RWPE2 (cell line): ENCODE results near the gene RAB15.

Source experiments
- ATAC-seq: fragments of 200-7000 bp; cut with Tn5 transposase; 3 replicates; pipeline ENCODE4 v1.9.1; 2021; ENCODE audit warnings: low read depth
- DNase-seq: peaks from one replicate; pipeline ENCODE4 v3.0.0-alpha.2; 2020; ENCODE audit warnings: low spot score
- H3K27ac ChIP-seq: fragments of 450-650 bp; 2 replicates; pipeline ENCODE4 v1.5.1; 2017; ENCODE audit warnings: mild to moderate bottlenecking; ENCODE audit not compliant: poor library complexity, severe bottlenecking
- H3K27me3 ChIP-seq: fragments of 250-450 bp; sonication (Bioruptor Pico); 2 replicates; pipeline ENCODE4 v1.5.1; 2021; ENCODE audit warnings: mild to moderate bottlenecking, moderate library complexity; ENCODE audit not compliant: insufficient read depth, poor library complexity, severe bottlenecking
- H3K36me3 ChIP-seq: fragments of 250-450 bp; sonication (Bioruptor Pico); 2 replicates; pipeline ENCODE4 v1.5.1; 2020; ENCODE audit warnings: low read depth, mild to moderate bottlenecking, moderate library complexity
- H3K4me1 ChIP-seq: fragments of 250-450 bp; sonication (Bioruptor Pico); 2 replicates; pipeline ENCODE4 v1.5.1; 2021; ENCODE audit warnings: mild to moderate bottlenecking, moderate library complexity; ENCODE audit not compliant: insufficient read depth, poor library complexity, severe bottlenecking
- H3K4me3 ChIP-seq: fragments of 250-450 bp; sonication (Bioruptor Pico); 2 replicates; pipeline ENCODE4 v1.5.1; 2021; ENCODE audit warnings: mild to moderate bottlenecking, moderate library complexity; ENCODE audit not compliant: severe bottlenecking
- H3K9me3 ChIP-seq: fragments of 250-450 bp; sonication (Bioruptor Pico); 2 replicates; pipeline ENCODE4 v1.5.1; 2021; ENCODE audit warnings: mild to moderate bottlenecking, moderate library complexity; ENCODE audit not compliant: severe bottlenecking
- TF ChIP-seq, protein P1 (sequence below): fragments of 450-650 bp; IDR thresholded peaks from one replicate; pipeline ENCODE4 v1.5.1; 2017; ENCODE audit warnings: mild to moderate bottlenecking, moderate library complexity; ENCODE audit not compliant: poor library complexity, severe bottlenecking

The RAB15 gene

DNA sequence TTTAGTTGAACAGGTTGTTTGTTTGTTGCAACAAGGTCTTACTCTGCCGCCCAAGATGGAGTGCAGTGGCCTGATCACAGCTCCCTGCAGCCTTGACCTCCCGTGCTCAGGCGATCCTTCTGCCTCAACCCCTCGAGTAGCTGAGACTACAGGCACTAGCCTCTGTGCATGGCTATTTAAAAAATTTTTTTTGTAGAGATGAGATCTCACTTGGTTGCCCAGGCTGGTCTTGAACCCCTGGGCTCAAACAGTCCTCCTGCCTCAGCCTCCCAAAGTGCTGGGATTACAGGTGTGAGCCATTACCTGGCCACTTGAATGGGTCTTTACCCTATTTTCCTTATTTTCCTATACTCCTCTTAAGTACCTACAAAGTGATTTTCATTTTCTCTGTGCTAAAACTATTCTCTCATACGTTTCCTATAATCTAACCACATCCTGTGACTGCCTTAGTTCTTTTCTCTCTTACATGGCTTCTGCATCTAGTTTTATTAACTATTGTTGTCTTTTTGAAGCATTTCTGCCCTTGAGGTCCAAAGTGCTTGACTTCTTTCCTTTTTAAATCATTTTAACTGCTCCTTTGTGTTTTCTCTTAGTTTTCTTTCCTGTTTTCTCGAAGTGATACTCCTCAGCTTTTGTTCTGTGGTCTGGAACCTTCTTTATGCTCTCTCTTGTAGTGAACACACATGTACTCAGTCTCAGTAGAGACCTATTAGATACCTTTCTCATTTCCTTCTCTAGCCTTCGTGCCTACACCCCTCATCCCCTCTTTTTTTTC is 43.7 kb downstream of the RAB15 start:
- no peak for ATAC-seq
- Histone ChIP-seq H3K4me3 (no peak overlapping the region), H3K27ac (no peak overlapping the region)

DNA sequence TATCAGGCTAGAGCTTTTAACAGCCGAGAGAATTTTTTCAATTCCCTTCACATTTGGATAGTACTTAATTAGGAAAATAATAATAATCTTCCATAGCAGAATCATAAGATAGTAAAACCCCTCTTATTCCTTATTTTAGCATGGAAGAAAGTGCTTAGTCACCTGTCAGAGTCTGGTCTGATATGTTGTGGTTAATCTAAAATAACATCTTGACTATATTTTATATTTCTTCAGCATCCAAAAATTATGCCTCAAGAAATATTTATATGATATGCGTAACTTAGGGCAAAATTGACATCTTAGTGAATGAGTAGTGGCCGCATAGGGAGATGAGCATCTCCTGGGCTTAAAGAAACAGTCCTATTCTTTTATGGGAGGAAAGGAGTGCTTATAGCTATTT is 45.1 kb downstream of the RAB15 start:
- TF ChIP-seq, protein P1, sequence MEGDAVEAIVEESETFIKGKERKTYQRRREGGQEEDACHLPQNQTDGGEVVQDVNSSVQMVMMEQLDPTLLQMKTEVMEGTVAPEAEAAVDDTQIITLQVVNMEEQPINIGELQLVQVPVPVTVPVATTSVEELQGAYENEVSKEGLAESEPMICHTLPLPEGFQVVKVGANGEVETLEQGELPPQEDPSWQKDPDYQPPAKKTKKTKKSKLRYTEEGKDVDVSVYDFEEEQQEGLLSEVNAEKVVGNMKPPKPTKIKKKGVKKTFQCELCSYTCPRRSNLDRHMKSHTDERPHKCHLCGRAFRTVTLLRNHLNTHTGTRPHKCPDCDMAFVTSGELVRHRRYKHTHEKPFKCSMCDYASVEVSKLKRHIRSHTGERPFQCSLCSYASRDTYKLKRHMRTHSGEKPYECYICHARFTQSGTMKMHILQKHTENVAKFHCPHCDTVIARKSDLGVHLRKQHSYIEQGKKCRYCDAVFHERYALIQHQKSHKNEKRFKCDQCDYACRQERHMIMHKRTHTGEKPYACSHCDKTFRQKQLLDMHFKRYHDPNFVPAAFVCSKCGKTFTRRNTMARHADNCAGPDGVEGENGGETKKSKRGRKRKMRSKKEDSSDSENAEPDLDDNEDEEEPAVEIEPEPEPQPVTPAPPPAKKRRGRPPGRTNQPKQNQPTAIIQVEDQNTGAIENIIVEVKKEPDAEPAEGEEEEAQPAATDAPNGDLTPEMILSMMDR, result no peak
- no peak for ATAC-seq
- H3K27me3 ChIP-seq, result no peaks in the 10 kb centered on the region
- H3K9me3 ChIP-seq, result no peaks in the 10 kb centered on the region
- peaks cover 87% of the 10 kb centered on the region for H3K36me3 ChIP-seq
- no peaks in the 10 kb centered on the region for H3K4me1 ChIP-seq
- no peak overlapping the region for H3K4me3 ChIP-seq
- H3K27ac ChIP-seq, result no peak overlapping the region
- no peak for DNase-seq

More for the DNA sequence above, 43.7 kb downstream of the RAB15 start:
- peaks cover 92% of the 10 kb centered on the region for H3K36me3 ChIP-seq
- DNase-seq, result no peak
- no peaks in the 10 kb centered on the region for H3K27me3 ChIP-seq
- TF ChIP-seq, protein P1, result no peak
- no peaks in the 10 kb centered on the region for H3K4me1 ChIP-seq
- no peaks in the 10 kb centered on the region for H3K9me3 ChIP-seq

DNA sequence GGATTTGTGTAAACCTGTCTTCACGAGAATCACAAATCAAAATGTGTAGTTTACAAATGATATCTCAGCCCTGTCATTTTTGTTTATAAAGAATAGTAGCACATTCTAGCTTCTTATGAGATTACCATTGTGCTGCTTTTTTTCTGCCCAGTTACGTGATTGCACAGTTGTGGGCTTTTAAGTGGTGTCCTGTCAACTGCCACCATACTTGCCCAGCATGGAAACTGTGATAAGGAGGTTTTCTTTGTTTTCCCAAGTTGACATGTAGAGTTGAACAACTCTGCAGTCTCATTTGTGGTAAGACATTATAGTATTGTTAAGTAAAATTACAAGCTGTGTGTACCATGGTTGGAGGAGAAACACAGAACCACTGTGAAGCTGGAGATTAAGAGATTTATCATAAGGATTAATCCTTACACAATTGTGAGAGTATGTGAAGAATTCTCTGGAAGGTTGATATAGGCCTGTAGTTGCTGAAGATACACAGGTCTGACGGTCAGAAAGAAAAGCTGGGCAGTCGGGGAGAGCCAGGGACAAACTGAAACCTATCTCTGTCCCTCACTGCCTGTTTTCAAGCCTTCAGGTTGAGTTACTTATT is 45.6 kb downstream of the RAB15 start:
- H3K36me3 ChIP-seq, result peaks cover 85% of the 10 kb centered on the region
- no peak overlapping the region for H3K27ac ChIP-seq
- no peaks in the 10 kb centered on the region for H3K9me3 ChIP-seq
- DNase-seq (no peak), ATAC-seq (no peak)
- TF ChIP-seq, protein P1, result no peak
- no peak overlapping the region for H3K4me3 ChIP-seq
- H3K27me3 ChIP-seq, result no peaks in the 10 kb centered on the region
- H3K4me1 ChIP-seq, result no peaks in the 10 kb centered on the region

DNA sequence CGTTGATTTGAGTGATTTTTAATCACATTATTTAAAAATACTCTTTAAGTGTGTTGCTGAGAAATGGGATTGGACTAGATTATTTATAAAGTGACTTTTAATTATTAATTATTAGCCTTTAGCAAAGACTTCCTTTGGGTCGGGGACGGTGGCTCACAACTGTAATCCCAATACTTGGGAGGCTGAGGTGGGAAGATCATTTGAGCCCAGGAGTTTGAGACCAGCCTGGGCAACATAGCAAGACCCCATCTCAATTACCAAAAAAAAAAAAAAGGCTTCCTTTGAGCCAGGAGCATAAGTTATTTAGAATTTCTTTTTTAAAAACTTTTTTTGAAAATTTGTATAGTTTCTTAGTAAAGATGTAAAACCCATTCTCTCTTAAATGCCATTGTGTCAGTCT is 49.1 kb downstream of the RAB15 start:
- no peak for ATAC-seq

More for the DNA sequence above, 49.1 kb downstream of the RAB15 start:
- Histone ChIP-seq H3K36me3 (peaks cover 74% of the 10 kb centered on the region), H3K4me3 (no peak overlapping the region), H3K27ac (no peak overlapping the region), H3K27me3 (no peaks in the 10 kb centered on the region), H3K4me1 (no peaks in the 10 kb centered on the region), H3K9me3 (no peaks in the 10 kb centered on the region)
- no peak for DNase-seq
- TF ChIP-seq, protein P1, result no peak
